MM.1S (cell line): ENCODE data around the gene DCAF15.

Source experiments
- CTCF ChIP-seq: fragments of 300-600 bp; sonication (generic); IDR thresholded peaks from 2 replicates; pipeline ENCODE4 v1.5.1; 2016; ENCODE audit warnings: antibody characterized with exemption, low read length, mixed read lengths
- EZH2 ChIP-seq: fragments of 300-600 bp; sonication (generic); optimal IDR thresholded peaks from 2 replicates; pipeline ENCODE3; 2017; ENCODE audit warnings: low read depth, mild to moderate bottlenecking, antibody characterized with exemption, low read length, mixed read lengths
- EZH2phosphoT487 ChIP-seq: fragments of 300-600 bp; sonication (generic); IDR thresholded peaks from 2 replicates; pipeline ENCODE4 v1.6.1; 2018; ENCODE audit warnings: antibody characterized with exemption, low read length

GRCh38 chr19:13951799-13952153 is 533 bp upstream of the DCAF15 start:
- no peak for TF ChIP-seq CTCF
- no peak for TF ChIP-seq EZH2phosphoT487
- TF ChIP-seq EZH2 = no peak
